ENCODE results near the gene PTPRJ.

The PTPRJ gene

DNA sequence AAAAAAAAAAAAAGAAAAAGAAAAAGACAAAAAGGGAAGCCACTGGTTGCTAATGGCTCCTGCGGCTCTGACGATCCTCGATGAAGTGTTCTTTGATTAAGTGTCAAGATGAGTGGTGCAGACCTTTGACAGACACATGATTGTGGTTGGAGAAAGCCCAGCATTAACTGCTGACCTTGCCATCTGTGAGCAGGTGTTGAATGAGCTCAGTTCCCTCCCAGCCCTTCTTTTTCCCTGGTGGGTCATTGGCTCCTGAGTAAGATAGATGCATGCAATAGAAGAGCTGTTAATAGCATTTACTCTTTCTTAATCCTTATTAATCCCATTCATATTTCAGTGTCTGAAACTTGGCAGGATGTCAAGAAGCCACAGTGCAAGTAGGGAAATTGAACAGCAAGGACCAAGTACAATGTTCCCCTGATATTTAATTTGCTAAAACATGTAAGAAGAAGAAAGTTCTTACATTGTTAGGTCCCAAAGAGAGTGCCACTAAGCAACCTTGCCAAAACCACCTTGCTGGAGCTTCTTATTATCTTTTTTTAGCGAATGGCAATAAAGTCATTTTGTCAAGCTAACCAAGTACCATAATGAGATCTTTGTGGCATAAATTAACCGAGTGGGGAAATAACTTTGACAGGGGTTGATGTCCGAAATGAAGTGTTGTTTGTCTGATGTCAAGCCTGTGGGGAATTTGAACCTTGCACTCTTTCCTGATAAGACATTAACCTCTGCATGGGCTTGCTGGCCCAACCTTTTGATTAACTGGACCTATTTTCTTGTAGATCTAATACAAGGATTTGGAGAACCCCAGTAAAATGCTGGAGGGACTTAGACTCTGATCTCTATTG, 113.7 kb downstream of the PTPRJ start:
- DNase-seq (ENCODE audit: low read depth), result no peak
- TF ChIP-seq, protein P1, sequence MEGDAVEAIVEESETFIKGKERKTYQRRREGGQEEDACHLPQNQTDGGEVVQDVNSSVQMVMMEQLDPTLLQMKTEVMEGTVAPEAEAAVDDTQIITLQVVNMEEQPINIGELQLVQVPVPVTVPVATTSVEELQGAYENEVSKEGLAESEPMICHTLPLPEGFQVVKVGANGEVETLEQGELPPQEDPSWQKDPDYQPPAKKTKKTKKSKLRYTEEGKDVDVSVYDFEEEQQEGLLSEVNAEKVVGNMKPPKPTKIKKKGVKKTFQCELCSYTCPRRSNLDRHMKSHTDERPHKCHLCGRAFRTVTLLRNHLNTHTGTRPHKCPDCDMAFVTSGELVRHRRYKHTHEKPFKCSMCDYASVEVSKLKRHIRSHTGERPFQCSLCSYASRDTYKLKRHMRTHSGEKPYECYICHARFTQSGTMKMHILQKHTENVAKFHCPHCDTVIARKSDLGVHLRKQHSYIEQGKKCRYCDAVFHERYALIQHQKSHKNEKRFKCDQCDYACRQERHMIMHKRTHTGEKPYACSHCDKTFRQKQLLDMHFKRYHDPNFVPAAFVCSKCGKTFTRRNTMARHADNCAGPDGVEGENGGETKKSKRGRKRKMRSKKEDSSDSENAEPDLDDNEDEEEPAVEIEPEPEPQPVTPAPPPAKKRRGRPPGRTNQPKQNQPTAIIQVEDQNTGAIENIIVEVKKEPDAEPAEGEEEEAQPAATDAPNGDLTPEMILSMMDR (IDR thresholded peaks at IDR 0.05; ENCODE audit: low read depth, low read length, missing control alignments), result no peak
- H3K4me3 ChIP-seq (ENCODE audit: low read depth, low read length), result no peak overlapping the region

DNA sequence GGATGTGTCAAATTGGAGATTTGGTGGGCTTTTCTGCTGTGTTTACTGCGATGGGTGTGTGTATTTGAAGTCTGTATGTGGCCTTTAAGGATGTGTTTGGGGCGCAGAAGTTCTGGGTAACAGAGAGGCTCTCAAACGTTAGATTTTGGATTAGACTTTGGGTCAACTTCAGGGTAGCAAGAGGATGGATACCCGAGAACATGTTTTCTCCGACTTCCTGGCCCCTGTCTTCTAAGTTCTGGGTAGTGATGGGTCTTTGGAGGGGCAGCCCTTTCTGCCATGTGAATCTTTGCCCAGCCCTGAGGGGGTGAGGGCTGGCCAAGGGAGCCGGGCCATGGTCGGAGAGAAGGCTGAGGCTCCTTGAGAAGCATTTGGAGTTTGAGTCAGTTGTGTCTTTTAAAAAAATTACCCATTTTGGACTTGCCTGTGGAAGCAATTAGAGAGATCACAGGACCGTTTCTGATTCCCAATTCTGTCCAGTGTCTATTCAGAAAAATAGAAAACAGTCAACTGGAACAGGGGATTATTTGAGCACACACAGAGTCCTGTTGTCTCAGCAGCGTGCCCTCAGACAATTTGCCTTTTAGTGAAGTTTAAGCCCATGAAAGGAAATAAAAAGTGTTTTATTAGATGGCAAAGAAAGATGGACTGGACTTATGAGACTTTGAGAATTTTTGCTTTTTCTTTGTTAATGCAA, 114.4 kb downstream of the PTPRJ start:
- TF ChIP-seq, protein P1 (IDR thresholded peaks at IDR 0.05; ENCODE audit: low read depth, low read length, missing control alignments), result no peak
- H3K4me3 ChIP-seq (ENCODE audit: low read depth, low read length), result no peak overlapping the region
- DNase-seq (ENCODE audit: low read depth), result no peak

DNA sequence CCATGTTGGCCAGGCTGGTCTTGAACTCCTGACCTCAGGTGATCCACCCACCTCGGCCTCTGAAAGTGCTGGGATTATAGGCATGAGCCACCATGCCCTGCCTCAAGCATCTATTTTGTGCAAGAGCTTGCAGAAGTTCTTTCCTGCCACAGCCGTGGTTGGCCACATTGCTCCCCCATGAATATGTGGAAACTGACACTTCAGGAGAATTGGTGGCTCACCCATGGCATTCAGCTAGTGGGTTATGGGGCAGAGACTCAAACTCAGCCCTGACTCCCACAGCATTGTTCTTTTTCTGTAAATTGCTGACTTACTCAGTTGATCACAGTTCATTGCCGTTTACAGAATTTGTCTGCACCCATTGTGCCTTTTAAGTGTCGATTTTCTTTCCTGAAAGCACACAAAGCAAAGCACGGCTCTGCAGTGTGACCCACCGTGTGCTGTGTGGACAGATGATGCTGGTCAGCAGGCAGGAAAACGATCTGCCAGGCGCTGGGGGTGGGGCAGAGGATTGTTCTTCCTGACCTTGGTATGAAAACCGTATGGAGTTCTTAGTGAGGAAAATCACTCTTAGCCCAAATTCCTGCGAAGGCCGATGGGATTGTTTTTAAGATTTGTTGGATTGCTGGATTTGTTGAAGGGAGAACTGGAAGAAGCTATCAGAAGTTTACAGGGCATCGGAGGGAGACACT, 115.6 kb downstream of the PTPRJ start:
- TF ChIP-seq, protein P1 (IDR thresholded peaks at IDR 0.05; ENCODE audit: low read depth, low read length, missing control alignments), result no peak
- no peak overlapping the region for H3K4me3 ChIP-seq (ENCODE audit: low read depth, low read length)
- no peak for DNase-seq (ENCODE audit: low read depth)

DNA sequence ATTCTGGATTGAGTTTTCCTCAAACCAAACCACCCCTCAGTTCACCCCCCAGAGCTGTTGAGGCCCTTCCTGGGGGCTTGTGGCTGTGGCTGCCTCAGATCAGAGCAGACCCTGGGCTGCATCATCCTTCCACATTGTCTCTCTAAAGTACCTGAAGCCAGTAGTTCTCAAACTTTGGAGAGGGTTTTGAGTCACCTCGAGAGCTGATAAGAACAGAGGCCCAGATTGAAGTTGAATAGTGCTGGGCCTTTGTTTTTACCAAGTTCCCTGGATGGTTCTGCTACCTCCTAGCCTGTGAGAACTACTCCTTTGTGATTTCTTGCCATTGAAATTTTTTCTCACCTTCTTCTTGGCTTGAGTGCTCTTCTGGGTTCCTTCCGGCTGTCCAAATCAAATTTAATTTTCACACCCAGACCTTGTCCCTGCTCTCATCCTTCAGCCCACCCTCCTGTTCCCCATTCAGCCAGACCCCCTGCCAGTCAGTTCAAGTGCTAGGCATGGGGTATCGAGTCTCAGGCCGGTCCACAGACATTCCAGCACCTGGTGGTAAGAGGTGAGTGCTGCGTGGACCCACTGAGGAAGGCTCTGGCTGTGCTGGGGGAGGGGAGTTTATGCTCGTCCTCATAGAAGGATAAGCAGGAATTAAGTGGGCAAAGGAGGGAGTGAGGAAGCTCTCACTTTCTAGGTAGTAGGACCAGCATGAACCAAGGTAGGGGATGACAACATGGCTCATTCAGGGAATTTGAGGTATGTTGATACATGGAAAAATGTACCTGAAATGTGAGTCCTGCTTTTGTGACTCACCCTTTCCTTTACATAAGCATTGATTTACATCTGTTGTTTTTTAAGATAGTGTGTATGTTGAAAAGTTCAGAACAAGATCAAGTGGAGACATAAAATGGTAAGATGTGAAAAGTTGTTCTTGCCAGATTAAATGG, 116.5 kb downstream of the PTPRJ start:
- TF ChIP-seq, protein P1 (IDR thresholded peaks at IDR 0.05; ENCODE audit: low read depth, low read length, missing control alignments), result no peak
- DNase-seq (ENCODE audit: low read depth), result no peak
- no peak overlapping the region for H3K4me3 ChIP-seq (ENCODE audit: low read depth, low read length)

DNA sequence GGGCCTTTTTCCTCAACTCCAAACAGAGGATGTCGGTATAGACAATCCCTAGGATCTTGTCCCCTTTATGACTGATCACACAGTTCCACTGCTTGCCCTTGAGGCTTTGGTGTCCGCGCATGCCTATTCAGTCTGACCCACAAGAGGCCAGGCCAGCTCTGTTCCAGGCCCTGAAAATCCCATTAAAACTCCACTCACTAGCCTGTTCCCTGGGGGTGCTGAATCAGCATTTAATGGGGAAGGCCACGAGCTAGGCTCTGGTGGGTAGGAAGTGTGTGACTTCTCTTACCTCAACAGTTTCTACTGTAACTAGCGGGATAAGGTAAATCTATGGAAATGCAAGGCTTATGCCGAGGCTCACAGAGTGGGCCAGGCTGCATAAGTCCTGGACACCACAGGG, 117.7 kb downstream of the PTPRJ start:
- TF ChIP-seq, protein P1 (IDR thresholded peaks at IDR 0.05; ENCODE audit: low read depth, low read length, missing control alignments), result no peak
- H3K4me3 ChIP-seq (ENCODE audit: low read depth, low read length), result no peak overlapping the region
- no peak for DNase-seq (ENCODE audit: low read depth)

DNA sequence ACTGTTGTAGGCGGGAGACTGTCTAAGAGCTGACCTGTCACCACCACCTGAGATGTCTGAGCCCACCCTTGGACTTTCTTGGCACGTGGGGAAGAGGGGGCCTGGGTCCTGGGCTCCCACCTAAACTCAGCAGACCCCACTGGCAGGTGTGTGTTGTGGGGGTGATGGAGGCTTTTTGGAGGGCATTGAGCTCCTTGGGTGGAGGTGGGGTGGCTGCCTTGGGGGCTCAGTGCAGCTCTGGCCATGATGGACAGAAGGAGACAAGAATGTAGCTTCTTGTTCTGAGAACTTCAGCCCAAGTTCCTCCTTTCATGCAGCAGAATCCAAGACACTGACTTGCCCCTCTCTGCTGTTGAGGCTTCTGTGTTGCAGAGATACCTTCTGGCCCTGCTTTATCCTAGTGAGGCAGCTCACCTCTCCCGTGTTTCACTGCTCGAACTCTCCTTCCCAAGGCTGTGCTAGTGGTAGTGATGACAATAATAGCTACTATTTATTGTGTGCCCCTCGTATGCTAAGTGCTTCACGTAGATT, 119.6 kb downstream of the PTPRJ start:
- no peak overlapping the region for H3K4me3 ChIP-seq (ENCODE audit: low read depth, low read length)
- TF ChIP-seq, protein P1 (IDR thresholded peaks at IDR 0.05; ENCODE audit: low read depth, low read length, missing control alignments), result no peak
- no peak for DNase-seq (ENCODE audit: low read depth)

All from GM12864 (cell line).